Prostate gland (tissue), 2 donors: ENCODE measurements around the gene CHIT1. TPM values are rescaled to one million over a fixed set of nuclear protein-coding genes. Genes with fewer than 3 reads are reported as not detected.

Experiments used
- DNase-seq: peaks from one replicate; pipeline ENCODE4 v3.0.0-alpha.2; 2019; ENCODE audit warnings: low spot score
- H3K27ac ChIP-seq, 2 donors: fragments of 200-600 bp; sonication (generic); 2 replicates each; pipeline ENCODE4 v1.5.1; 2017 to 2019
- H3K27me3 ChIP-seq: fragments of 200-600 bp; sonication (generic); replicated peaks from 2 replicates; pipeline ENCODE4 v1.5.1; 2019; ENCODE audit not compliant: insufficient read depth
- H3K36me3 ChIP-seq, 2 donors: fragments of 200-600 bp; sonication (generic); 1 replicate in 1 of 2; 2 replicates in 1 of 2; pipeline versions ENCODE4 v1.5.1 to v1.8.1; 2017 to 2019
- H3K4me1 ChIP-seq: fragments of 200-600 bp; sonication (generic); replicated peaks from 2 replicates; pipeline ENCODE4 v1.5.1; 2019
- H3K4me3 ChIP-seq, 2 donors: fragments of 200-600 bp; sonication (generic); 2 replicates each; pipeline ENCODE4 v1.5.1; 2017 to 2019
- H3K9me3 ChIP-seq: fragments of 200-600 bp; sonication (generic); 2 replicates; pipeline ENCODE4 v1.5.1; 2017
- CTCF ChIP-seq, 4 experiments: fragments of 200-600 bp in 2 of 4; fragments of 450-650 bp in 2 of 4; sonication (generic) in 2 of 4; IDR thresholded peaks; 1 replicate in 3 of 4; 2 replicates in 1 of 4; pipeline ENCODE4 v1.5.1; 2016 to 2019; ENCODE audit warnings: antibody characterized with exemption in 4 of 4, mild to moderate bottlenecking in 2 of 4, moderate library complexity in 2 of 4
- POLR2A ChIP-seq: fragments of 450-650 bp; IDR thresholded peaks from one replicate; pipeline ENCODE4 v1.6.1; 2016; ENCODE audit warnings: antibody characterized with exemption, mild to moderate bottlenecking
- POLR2AphosphoS5 ChIP-seq: sonication (generic); formaldehyde crosslinking; IDR thresholded peaks from one replicate; pipeline ENCODE4 v1.6.1; 2017; ENCODE audit warnings: antibody characterized with exemption
- WGBS: methylation state at CpG from one replicate; pipeline ENCODE4 v1.1.5; 2018; 5-methylcytosine and 5-hydroxymethylcytosine counted together
- intact Hi-C: fragments of 100-400 bp; cut with DNase I; formaldehyde crosslinking; loops from one replicate; pipeline ENCODE4 v1.14.2; 2022
- total RNA-seq, 2 donors: library from RNA; depleted of rRNA; stranded (reverse); fragments of >200 nt; gene quantifications; one replicate each; pipeline ENCODE4 v1.1.0, GENCODE V29; 2016

CHIT1 gene
- total RNA-seq, 2 donors from 2014 or later: 1.5 TPM; not detected in 1

DNA sequence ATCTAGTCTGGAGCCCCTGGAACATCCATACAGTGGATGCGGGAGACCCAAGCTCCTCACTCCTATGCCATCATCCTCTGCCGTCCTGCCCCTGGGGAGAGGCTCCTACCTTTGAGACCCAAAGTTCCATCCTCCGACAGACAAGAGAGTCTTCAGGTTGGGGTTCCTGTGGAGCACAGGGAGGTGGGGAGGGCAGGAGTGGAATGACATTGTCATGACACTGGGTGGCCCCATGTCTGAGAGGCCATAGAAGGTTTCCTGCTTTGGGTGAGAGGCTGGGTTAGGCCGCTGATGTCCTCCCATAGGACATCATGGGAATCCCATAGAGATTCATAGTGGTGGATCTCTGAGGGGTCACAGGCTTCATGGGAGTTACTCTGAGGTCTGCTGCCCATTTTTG, 45.0 kb downstream of the CHIT1 start:
- Histone ChIP-seq H3K4me1 (peaks cover under 1% of the 10 kb centered on the region), H3K36me3 (no peaks in the 10 kb centered on the region), H3K4me3 (no peak overlapping the region), H3K27me3 (no peaks in the 10 kb centered on the region), H3K9me3 (no peaks in the 10 kb centered on the region), H3K27ac (no peak overlapping the region)
- TF ChIP-seq CTCF (IDR thresholded peaks at IDR 0.05): no peak
- TF ChIP-seq POLR2AphosphoS5: no peak
- no peak for TF ChIP-seq POLR2A
- WGBS: 93% methylated on average over 4 of the region's 4 CpGs
- no peak for DNase-seq
- intact Hi-C loops: no loop called here

DNA sequence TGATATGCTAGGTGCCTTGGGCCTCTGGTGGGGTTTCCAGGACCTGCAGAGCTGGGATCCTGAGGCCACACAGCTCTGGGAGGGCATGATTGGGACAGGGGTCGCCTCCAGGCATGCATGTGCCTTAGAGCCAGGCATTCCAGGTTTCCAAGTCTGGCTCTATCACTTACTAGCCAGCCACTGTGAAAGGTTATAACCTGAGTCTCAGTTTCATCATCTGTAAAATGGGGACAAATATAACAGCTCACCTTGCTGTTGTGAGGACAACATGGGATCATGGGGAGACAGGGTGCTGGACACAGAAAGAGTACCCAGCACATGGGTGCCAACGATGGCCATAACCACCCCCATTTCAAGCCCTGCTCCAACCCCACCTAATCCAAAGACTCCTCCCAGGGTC, 45.6 kb downstream of the CHIT1 start:
- Histone ChIP-seq H3K27ac (no peak overlapping the region), H3K4me3 (no peak overlapping the region), H3K27me3 (no peaks in the 10 kb centered on the region), H3K9me3 (no peaks in the 10 kb centered on the region), H3K4me1 (no peaks in the 10 kb centered on the region), H3K36me3 (no peaks in the 10 kb centered on the region)
- DNase-seq: no peak
- 91% methylated on average over 2 of the region's 2 CpGs for WGBS
- no peak for TF ChIP-seq POLR2A
- no peak for TF ChIP-seq CTCF (IDR thresholded peaks at IDR 0.05)
- no peak for TF ChIP-seq POLR2AphosphoS5
- intact Hi-C loops: no loop called here

- TF ChIP-seq POLR2A (no peak), CTCF (IDR thresholded peaks at IDR 0.05) (no peak), POLR2AphosphoS5 (no peak)
- no peak for DNase-seq
- WGBS: 85% methylated on average over 7 of the region's 7 CpGs
- no peaks in the 10 kb centered on the region for H3K36me3 ChIP-seq
- H3K27ac ChIP-seq: no peak overlapping the region
- no peaks in the 10 kb centered on the region for H3K27me3 ChIP-seq
- no peak overlapping the region for H3K4me3 ChIP-seq
- H3K4me1 ChIP-seq: no peaks in the 10 kb centered on the region
- intact Hi-C loops: no loop called here
- no peaks in the 10 kb centered on the region for H3K9me3 ChIP-seq
Measured at GRCh38 chr1:203182387-203182953, 47.0 kb downstream of the CHIT1 start.

- TF ChIP-seq POLR2AphosphoS5 (no peak), CTCF (IDR thresholded peaks at IDR 0.05) (no peak), POLR2A (no peak)
- Histone ChIP-seq H3K9me3 (no peaks in the 10 kb centered on the region), H3K27me3 (no peaks in the 10 kb centered on the region), H3K36me3 (no peaks in the 10 kb centered on the region), H3K4me1 (no peaks in the 10 kb centered on the region), H3K4me3 (no peak overlapping the region), H3K27ac (no peak overlapping the region)
- WGBS: 86% methylated on average over 10 of the region's 10 CpGs
- intact Hi-C loops: no loop called here
- no peak for DNase-seq
Measured at GRCh38 chr1:203181586-203182386, 47.7 kb downstream of the CHIT1 start.
